Testis (tissue), 3 donors: ENCODE data around the gene NOXO1. TPM values are rescaled to one million over a fixed set of nuclear protein-coding genes. Genes with fewer than 3 reads are reported as not detected.
A peak's percentile ranks its signal among the peaks of the same experiment; 100 is the strongest.

ENCODE experiments used
- DNase-seq: peaks from one replicate; pipeline ENCODE4 v3.0.0-alpha.2; 2019
- H3K27ac ChIP-seq, 2 donors: fragments of 200-600 bp; sonication (generic); one replicate each; pipeline ENCODE4 v1.5.1; 2019
- H3K27me3 ChIP-seq: fragments of 200-600 bp; sonication (generic); one replicate; pipeline ENCODE4 v1.5.1; 2019
- H3K36me3 ChIP-seq: fragments of 200-600 bp; sonication (generic); one replicate; pipeline ENCODE4 v1.5.1; 2017; ENCODE audit warnings: low read depth; ENCODE audit errors: missing control alignments
- H3K4me1 ChIP-seq: fragments of 200-600 bp; sonication (generic); one replicate; pipeline ENCODE4 v1.5.1; 2019
- H3K4me3 ChIP-seq, 2 donors: fragments of 200-600 bp; sonication (generic); one replicate each; pipeline ENCODE4 v1.5.1; 2017 to 2019
- H3K9me3 ChIP-seq: fragments of 200-600 bp; sonication (generic); one replicate; pipeline ENCODE4 v1.5.1; 2017
- POLR2A ChIP-seq: fragments of 450-650 bp; IDR thresholded peaks from one replicate; pipeline ENCODE4 v1.6.1; 2017; ENCODE audit warnings: antibody characterized with exemption, mild to moderate bottlenecking, moderate library complexity
- WGBS, 2 donors: methylation state at CpG; one replicate each; pipeline ENCODE4 v1.1.5; 2018; 5-methylcytosine and 5-hydroxymethylcytosine counted together
- intact Hi-C: fragments of 100-400 bp; cut with DNase I; formaldehyde crosslinking; loops from one replicate; pipeline ENCODE4 v1.15.1; 2023; ENCODE audit warnings: low total_unique reads
- polyA plus RNA-seq: library from polyadenylated mRNA; stranded (reverse); fragments of 350-450 nt; fragmentation: Illumina TruSeq; extraction: RNeasy Lipid Tissue Mini Kit (QIAGEN cat#74804); gene quantifications from one replicate; pipeline ENCODE4 v1.2.3, GENCODE V29; 2014; ENCODE audit warnings: low read depth, low replicate concordance; ENCODE audit not compliant: insufficient read depth
- total RNA-seq, 2 donors: library from RNA; depleted of rRNA; stranded (reverse); fragments of >200 nt; gene quantifications; one replicate each; pipeline ENCODE4 v1.2.3, GENCODE V29; 2016
- TF ChIP-seq, protein P1 (sequence below), 3 experiments: fragments of 450-650 bp in 2 of 3; fragments of 200-600 bp in 1 of 3; sonication (generic) in 1 of 3; IDR thresholded peaks; one replicate each; pipeline ENCODE4 v1.5.1; 2016 to 2019; ENCODE audit warnings: antibody characterized with exemption in 3 of 3, mild to moderate bottlenecking in 2 of 3, moderate library complexity in 1 of 3

NOXO1 gene
- total and polyA plus RNA-seq, 3 donors from 2014 or later, result 3.7 to 7.6 (median 4.8) TPM

DNA sequence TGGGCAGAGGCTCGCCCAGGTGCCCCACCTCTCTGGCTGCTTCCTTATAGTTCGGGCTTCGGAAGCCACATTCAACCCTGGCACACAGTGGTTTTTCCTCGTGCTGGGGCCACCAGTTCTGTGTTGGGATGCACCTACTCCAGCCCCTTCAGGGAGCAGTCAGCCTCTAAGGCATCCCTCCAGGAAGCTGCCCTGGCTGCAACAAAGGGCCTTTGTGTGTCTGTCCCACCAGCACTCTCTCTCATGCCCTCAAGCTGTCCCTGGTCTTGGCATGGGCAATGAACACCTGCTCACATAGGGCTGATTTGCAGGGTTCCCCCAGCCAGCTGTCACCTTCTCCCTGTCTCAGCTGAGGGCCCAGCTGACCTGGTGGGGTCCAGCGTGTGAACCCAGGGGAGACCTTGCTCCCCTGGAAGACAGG lies 754 bp upstream of the NOXO1 start:
- TF ChIP-seq, protein P1, sequence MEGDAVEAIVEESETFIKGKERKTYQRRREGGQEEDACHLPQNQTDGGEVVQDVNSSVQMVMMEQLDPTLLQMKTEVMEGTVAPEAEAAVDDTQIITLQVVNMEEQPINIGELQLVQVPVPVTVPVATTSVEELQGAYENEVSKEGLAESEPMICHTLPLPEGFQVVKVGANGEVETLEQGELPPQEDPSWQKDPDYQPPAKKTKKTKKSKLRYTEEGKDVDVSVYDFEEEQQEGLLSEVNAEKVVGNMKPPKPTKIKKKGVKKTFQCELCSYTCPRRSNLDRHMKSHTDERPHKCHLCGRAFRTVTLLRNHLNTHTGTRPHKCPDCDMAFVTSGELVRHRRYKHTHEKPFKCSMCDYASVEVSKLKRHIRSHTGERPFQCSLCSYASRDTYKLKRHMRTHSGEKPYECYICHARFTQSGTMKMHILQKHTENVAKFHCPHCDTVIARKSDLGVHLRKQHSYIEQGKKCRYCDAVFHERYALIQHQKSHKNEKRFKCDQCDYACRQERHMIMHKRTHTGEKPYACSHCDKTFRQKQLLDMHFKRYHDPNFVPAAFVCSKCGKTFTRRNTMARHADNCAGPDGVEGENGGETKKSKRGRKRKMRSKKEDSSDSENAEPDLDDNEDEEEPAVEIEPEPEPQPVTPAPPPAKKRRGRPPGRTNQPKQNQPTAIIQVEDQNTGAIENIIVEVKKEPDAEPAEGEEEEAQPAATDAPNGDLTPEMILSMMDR (IDR thresholded peaks at IDR 0.05), result no peak
- no peak for TF ChIP-seq POLR2A
- Histone ChIP-seq H3K4me1 (peaks cover 15% of the 10 kb centered on the region), H3K36me3 (no peaks in the 10 kb centered on the region), H3K27ac (no peak overlapping the region), H3K27me3 (no peaks in the 10 kb centered on the region), H3K4me3 (no peak overlapping the region), H3K9me3 (no peaks in the 10 kb centered on the region)
- no peak for DNase-seq
- intact Hi-C loops, result no loop called here
- WGBS, 2 donors, result 41 to 57% methylated on average over 4 to 5 of the region's 5 CpGs

DNA sequence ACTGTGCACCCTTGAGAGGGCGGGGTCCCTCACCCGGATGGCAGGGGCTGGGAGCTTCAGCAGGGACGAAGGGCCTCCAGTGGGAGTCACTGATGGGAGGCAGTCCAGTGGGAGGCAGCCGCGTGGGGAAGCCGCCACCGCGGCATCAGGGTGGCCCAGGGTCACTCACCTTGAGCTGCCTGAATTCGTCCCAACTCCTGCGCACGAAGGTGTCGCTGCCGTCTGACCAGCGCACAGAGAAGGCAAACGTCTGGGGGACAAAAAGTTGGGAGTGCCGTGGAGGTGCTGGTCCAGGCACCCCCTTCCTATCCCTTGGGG lies 540 bp downstream of the NOXO1 start:
- TF ChIP-seq, protein P1 (IDR thresholded peaks at IDR 0.05), result no peak
- TF ChIP-seq POLR2A, result no peak
- H3K27ac ChIP-seq, result no peak overlapping the region
- H3K4me3 ChIP-seq, result no peak overlapping the region
- no peaks in the 10 kb centered on the region for H3K36me3 ChIP-seq
- H3K27me3 ChIP-seq, result no peaks in the 10 kb centered on the region
- H3K9me3 ChIP-seq, result no peaks in the 10 kb centered on the region
- H3K4me1 ChIP-seq, result peaks cover 15% of the 10 kb centered on the region
- DNase-seq, result no peak
- intact Hi-C loops, result no loop called here
- 33 to 38% methylated on average over 10 to 16 of the region's 16 CpGs for WGBS, 2 donors

DNA sequence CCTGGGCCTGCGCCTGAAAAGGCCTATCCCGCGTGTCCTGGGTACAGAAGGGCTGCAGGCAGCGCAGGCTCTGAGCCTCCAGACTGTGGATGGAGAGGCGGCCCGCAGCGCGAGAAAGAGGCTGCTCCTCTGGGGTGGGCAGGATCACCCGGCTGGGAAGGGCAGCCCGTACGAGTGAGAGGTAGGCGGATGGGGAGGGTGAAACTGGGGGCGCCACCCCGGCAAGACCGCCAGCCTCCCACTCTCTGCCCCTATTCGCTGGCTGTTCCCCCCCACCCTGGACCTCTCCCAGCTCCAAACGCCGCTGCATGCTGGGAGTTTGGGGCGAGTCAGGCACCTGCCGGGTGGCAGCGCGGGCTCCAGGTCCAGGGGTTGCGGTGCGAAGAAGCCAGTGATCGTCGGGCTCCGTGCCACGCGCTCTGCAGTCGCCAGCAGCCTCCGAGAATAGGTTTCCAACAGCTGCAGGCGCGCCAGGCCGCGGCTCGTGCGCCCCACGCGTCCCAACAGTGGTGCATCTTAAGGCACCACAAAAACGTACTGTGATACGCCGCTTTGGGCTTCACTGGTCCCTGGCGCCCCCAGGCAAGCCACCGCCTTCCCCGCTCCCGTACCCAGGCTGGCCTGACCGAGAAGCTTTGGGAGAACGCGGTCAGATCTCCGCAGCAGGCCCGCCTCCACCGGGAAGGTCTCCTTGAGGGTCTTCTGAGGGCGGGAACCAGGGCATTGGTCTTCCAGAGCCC lies 1.1 kb downstream of the NOXO1 start:
- intact Hi-C loops, result no loop called here
- Histone ChIP-seq H3K4me3 (peak overlapping the region in 1 of 2 donors; percentile 49), H3K27me3 (no peaks in the 10 kb centered on the region), H3K27ac (no peak overlapping the region), H3K36me3 (no peaks in the 10 kb centered on the region), H3K4me1 (peaks cover 12% of the 10 kb centered on the region), H3K9me3 (no peaks in the 10 kb centered on the region)
- TF ChIP-seq, protein P1 (IDR thresholded peaks at IDR 0.05), result no peak
- TF ChIP-seq POLR2A, result no peak
- DNase-seq, result no peak
- 42 to 51% methylated on average over 11 to 53 of the region's 53 CpGs for WGBS, 2 donors

DNA sequence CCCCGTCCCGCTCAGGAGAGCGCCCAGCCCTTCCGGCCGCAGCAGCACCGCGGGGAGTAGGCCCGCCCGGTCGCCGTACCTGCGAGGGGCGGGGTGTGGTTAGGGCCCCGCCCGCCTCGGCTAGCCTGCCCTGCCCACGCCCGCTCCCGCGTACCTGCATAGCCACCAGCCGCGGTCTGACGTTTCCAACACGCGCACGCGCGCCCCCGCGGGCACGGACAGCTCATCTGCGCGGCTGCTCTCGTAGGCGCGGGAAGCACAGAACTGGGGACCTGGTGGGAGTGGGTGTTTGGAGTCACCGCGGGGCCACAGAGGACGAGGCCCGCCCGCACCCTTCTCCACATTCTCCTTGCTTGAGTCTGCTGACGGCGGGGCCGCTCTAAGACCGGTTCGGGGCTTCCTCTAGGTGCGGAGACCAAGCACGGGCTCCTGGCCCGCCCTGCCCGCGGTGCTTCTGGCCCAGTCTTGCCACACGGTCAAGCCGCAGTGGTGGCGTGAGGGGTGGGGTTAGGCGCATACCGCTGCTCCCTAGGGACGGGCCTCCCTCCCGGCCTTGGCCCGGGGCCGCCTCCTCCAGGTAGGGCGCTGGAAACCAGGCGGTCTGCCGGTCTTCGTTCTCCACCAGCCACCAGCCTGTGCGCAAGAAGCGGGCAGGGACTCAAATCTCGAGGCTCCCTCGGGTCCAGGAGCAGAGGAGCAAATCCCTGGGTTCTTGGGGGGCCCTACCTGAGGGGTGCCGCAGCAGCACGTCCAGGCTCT lies 1.8 kb downstream of the NOXO1 start:
- peak; percentile 73 for DNase-seq

More for the DNA sequence above, 1.8 kb downstream of the NOXO1 start:
- no peaks in the 10 kb centered on the region for H3K9me3 ChIP-seq
- no peak overlapping the region for H3K27ac ChIP-seq
- no peaks in the 10 kb centered on the region for H3K36me3 ChIP-seq
- intact Hi-C loops, result no loop called here
- TF ChIP-seq, protein P1 (IDR thresholded peaks at IDR 0.05), result no peak
- TF ChIP-seq POLR2A, result no peak
- no peaks in the 10 kb centered on the region for H3K27me3 ChIP-seq
- 43% methylated on average over 57 of the region's 70 CpGs; no CpG with 5 or more reads in 1 of the 2 donors for WGBS, 2 donors
- H3K4me1 ChIP-seq, result peaks cover 5% of the 10 kb centered on the region
- peak overlapping the region; percentile 4 to 49 for H3K4me3 ChIP-seq
